MM.1S (cell line): Measurements from ENCODE around the gene HIPK4.

ENCODE experiments used
- DNase-seq: peaks from one replicate; pipeline ENCODE4 v3.0.0-alpha.2; 2015
- H2AFZ ChIP-seq: fragments of 300-600 bp; sonication (generic); 2 replicates; pipeline ENCODE4 v1.6.0; 2016; ENCODE audit warnings: antibody characterized with exemption, low read length
- H3F3A ChIP-seq: fragments of 300-600 bp; sonication (generic); 2 replicates; pipeline ENCODE4 v1.6.1; 2016; ENCODE audit warnings: mild to moderate bottlenecking, antibody characterized with exemption, low read length, moderate library complexity, mixed read lengths; ENCODE audit not compliant: insufficient read depth
- H3K27ac ChIP-seq: fragments of 300-600 bp; sonication (generic); 2 replicates; pipeline ENCODE4 v1.5.1; 2016; ENCODE audit warnings: mild to moderate bottlenecking, low read length
- H3K27me3 ChIP-seq: fragments of 300-600 bp; sonication (generic); replicated peaks from 2 replicates; pipeline ENCODE4 v1.6.0; 2016; ENCODE audit warnings: low read length; ENCODE audit not compliant: insufficient read depth
- H3K36me3 ChIP-seq: fragments of 300-600 bp; sonication (generic); replicated peaks from 2 replicates; pipeline ENCODE4 v1.6.1; 2016; ENCODE audit warnings: mild to moderate bottlenecking, low read length, mixed read lengths; ENCODE audit not compliant: insufficient read depth
- H3K4me1 ChIP-seq: fragments of 300-600 bp; sonication (generic); 2 replicates; pipeline ENCODE4 v1.6.1; 2016; ENCODE audit warnings: low read length, mixed read lengths
- H3K4me2 ChIP-seq: fragments of 300-600 bp; sonication (generic); 2 replicates; pipeline ENCODE4 v1.6.0; 2016; ENCODE audit warnings: low read depth, low read length
- H3K4me3 ChIP-seq: fragments of 300-600 bp; sonication (generic); 2 replicates; pipeline ENCODE4 v1.5.1; 2016; ENCODE audit warnings: low read length, mixed read lengths
- H3K79me2 ChIP-seq: fragments of 300-600 bp; sonication (generic); 2 replicates; pipeline ENCODE4 v1.6.1; 2016; ENCODE audit warnings: mixed run types, low read length, mixed read lengths
- H3K9ac ChIP-seq: fragments of 300-600 bp; sonication (generic); 2 replicates; pipeline ENCODE4 v1.6.1; 2016; ENCODE audit warnings: low read length, mixed read lengths
- H3K9me2 ChIP-seq: fragments of 300-600 bp; sonication (generic); replicated peaks from 2 replicates; pipeline ENCODE4 v1.6.1; 2016; ENCODE audit warnings: mild to moderate bottlenecking, low read length, mixed read lengths; ENCODE audit not compliant: insufficient read depth
- H3K9me3 ChIP-seq: fragments of 300-600 bp; sonication (generic); replicated peaks from 2 replicates; pipeline ENCODE4 v1.6.1; 2016; ENCODE audit warnings: mild to moderate bottlenecking, low read length, mixed read lengths; ENCODE audit not compliant: insufficient read depth
- H4K20me1 ChIP-seq: fragments of 300-600 bp; sonication (generic); 2 replicates; pipeline ENCODE4 v1.6.1; 2016; ENCODE audit warnings: mild to moderate bottlenecking, low read length, moderate library complexity, mixed read lengths; ENCODE audit not compliant: insufficient read depth
- CTCF ChIP-seq: fragments of 300-600 bp; sonication (generic); IDR thresholded peaks from 2 replicates; pipeline ENCODE4 v1.5.1; 2016; ENCODE audit warnings: antibody characterized with exemption, low read length, mixed read lengths
- EZH2 ChIP-seq: fragments of 300-600 bp; sonication (generic); optimal IDR thresholded peaks from 2 replicates; pipeline ENCODE3; 2017; ENCODE audit warnings: low read depth, mild to moderate bottlenecking, antibody characterized with exemption, low read length, mixed read lengths
- EZH2phosphoT487 ChIP-seq: fragments of 300-600 bp; sonication (generic); IDR thresholded peaks from 2 replicates; pipeline ENCODE4 v1.6.1; 2018; ENCODE audit warnings: antibody characterized with exemption, low read length

Gene HIPK4

GRCh38 chr19:40388481-40388880 is 1.5 kb downstream of the HIPK4 start:
- no peak for DNase-seq
- H2AFZ ChIP-seq, result no peak overlapping the region
- H3K27me3 ChIP-seq, result peaks cover 25% of the 10 kb centered on the region
- no peaks in the 10 kb centered on the region for H3K9me3 ChIP-seq
- H3K9me2 ChIP-seq, result no peaks in the 10 kb centered on the region
- H3K9ac ChIP-seq, result no peak overlapping the region
- no peaks in the 10 kb centered on the region for H3F3A ChIP-seq
- no peak overlapping the region for H3K4me3 ChIP-seq
- TF ChIP-seq CTCF, result no peak
- no peak for TF ChIP-seq EZH2
- TF ChIP-seq EZH2phosphoT487, result no peak
- H3K4me1 ChIP-seq, result no peaks in the 10 kb centered on the region
- no peaks in the 10 kb centered on the region for H4K20me1 ChIP-seq
- H3K27ac ChIP-seq, result no peak overlapping the region
- no peaks in the 10 kb centered on the region for H3K79me2 ChIP-seq
- no peak overlapping the region for H3K4me2 ChIP-seq
- H3K36me3 ChIP-seq, result no peaks in the 10 kb centered on the region

DNA sequence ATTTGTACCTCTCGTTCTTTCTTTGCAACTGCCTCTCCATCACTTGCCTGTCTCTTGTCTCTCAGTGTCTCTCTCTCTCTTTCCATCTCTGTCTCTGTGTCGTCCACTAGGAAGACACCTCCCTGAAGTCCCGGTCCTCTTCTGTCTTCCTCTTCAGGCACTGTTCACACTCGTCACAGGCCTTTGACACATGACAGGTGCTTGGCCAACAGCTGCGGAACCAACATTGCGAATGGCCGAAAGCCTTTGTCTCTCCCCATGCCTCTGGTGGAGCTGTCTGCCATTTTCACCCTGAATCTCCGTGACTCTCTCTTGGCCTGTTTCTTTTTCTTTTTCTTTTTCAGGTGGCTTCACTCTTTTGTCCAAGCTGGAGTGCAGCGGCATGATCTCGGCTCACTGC is 2.8 kb downstream of the HIPK4 start:
- Histone ChIP-seq H3K36me3 (no peaks in the 10 kb centered on the region), H3K27me3 (peaks cover 28% of the 10 kb centered on the region), H3K9me2 (no peaks in the 10 kb centered on the region), H4K20me1 (no peaks in the 10 kb centered on the region), H3K4me1 (no peaks in the 10 kb centered on the region), H3F3A (no peaks in the 10 kb centered on the region), H3K9ac (no peak overlapping the region), H2AFZ (no peak overlapping the region), H3K9me3 (no peaks in the 10 kb centered on the region), H3K4me3 (no peak overlapping the region), H3K27ac (no peak overlapping the region), H3K79me2 (no peaks in the 10 kb centered on the region), H3K4me2 (no peak overlapping the region)
- no peak for DNase-seq
- no peak for TF ChIP-seq CTCF
- TF ChIP-seq EZH2, result no peak
- TF ChIP-seq EZH2phosphoT487, result no peak

GRCh38 chr19:40383668-40384248 is 6.2 kb downstream of the HIPK4 start:
- H3K27me3 ChIP-seq, result peaks cover 28% of the 10 kb centered on the region
- H2AFZ ChIP-seq, result no peak overlapping the region
- H4K20me1 ChIP-seq, result no peaks in the 10 kb centered on the region
- no peak overlapping the region for H3K27ac ChIP-seq
- no peak overlapping the region for H3K9ac ChIP-seq
- DNase-seq, result no peak
- H3K4me3 ChIP-seq, result no peak overlapping the region
- H3K9me3 ChIP-seq, result no peaks in the 10 kb centered on the region
- no peaks in the 10 kb centered on the region for H3F3A ChIP-seq
- H3K4me1 ChIP-seq, result no peaks in the 10 kb centered on the region
- TF ChIP-seq CTCF, result no peak
- TF ChIP-seq EZH2, result no peak
- TF ChIP-seq EZH2phosphoT487, result no peak
- H3K9me2 ChIP-seq, result no peaks in the 10 kb centered on the region
- H3K79me2 ChIP-seq, result no peaks in the 10 kb centered on the region
- no peaks in the 10 kb centered on the region for H3K36me3 ChIP-seq
- H3K4me2 ChIP-seq, result no peak overlapping the region
